HL-60 (cell line): ENCODE data around the gene SLC5A4.

Experiments
- GABPA ChIP-seq: IDR thresholded peaks from 2 replicates; pipeline ENCODE4 v1.6.1; 2012; ENCODE audit warnings: low read depth
- POLR2AphosphoS5 ChIP-seq: IDR thresholded peaks from 2 replicates; pipeline ENCODE4 v1.6.1; 2012; ENCODE audit warnings: low read depth
- SPI1 ChIP-seq: IDR thresholded peaks from 2 replicates; pipeline ENCODE4 v1.6.1; 2012; ENCODE audit warnings: low read depth, mild to moderate bottlenecking, borderline replicate concordance
- TF ChIP-seq, protein P1 (sequence below): IDR thresholded peaks from one replicate; pipeline ENCODE4 v1.5.1; 2011; ENCODE audit warnings: low read length, control low read depth, inconsistent platforms; ENCODE audit not compliant: insufficient read depth
- TF ChIP-seq, protein P2 (sequence below): IDR thresholded peaks from 2 replicates; pipeline ENCODE4 v1.6.1; 2012; ENCODE audit warnings: low read depth; ENCODE audit not compliant: insufficient replicate concordance

DNA sequence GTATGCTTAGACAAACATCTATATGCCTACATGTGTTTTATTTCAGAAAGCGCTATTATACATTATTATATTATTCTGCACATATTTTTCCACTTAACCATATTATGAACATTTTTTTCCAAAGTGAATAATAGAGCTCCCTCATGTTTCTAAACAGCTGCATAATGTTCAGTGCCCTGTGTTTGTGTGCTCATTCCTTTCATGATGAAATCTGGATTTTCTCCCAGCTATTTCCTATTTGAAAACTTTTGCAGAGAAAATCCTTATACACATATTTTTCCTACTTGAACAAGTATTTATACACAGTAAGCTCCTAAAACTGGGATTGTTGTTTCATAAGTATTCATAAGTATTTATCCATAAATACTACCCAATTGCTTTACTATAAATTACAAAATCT is 32.2 kb downstream of the SLC5A4 start:
- TF ChIP-seq, protein P1, sequence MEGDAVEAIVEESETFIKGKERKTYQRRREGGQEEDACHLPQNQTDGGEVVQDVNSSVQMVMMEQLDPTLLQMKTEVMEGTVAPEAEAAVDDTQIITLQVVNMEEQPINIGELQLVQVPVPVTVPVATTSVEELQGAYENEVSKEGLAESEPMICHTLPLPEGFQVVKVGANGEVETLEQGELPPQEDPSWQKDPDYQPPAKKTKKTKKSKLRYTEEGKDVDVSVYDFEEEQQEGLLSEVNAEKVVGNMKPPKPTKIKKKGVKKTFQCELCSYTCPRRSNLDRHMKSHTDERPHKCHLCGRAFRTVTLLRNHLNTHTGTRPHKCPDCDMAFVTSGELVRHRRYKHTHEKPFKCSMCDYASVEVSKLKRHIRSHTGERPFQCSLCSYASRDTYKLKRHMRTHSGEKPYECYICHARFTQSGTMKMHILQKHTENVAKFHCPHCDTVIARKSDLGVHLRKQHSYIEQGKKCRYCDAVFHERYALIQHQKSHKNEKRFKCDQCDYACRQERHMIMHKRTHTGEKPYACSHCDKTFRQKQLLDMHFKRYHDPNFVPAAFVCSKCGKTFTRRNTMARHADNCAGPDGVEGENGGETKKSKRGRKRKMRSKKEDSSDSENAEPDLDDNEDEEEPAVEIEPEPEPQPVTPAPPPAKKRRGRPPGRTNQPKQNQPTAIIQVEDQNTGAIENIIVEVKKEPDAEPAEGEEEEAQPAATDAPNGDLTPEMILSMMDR = no peak
- TF ChIP-seq POLR2AphosphoS5 (no peak), GABPA (no peak), SPI1 (no peak)
- TF ChIP-seq, protein P2, sequence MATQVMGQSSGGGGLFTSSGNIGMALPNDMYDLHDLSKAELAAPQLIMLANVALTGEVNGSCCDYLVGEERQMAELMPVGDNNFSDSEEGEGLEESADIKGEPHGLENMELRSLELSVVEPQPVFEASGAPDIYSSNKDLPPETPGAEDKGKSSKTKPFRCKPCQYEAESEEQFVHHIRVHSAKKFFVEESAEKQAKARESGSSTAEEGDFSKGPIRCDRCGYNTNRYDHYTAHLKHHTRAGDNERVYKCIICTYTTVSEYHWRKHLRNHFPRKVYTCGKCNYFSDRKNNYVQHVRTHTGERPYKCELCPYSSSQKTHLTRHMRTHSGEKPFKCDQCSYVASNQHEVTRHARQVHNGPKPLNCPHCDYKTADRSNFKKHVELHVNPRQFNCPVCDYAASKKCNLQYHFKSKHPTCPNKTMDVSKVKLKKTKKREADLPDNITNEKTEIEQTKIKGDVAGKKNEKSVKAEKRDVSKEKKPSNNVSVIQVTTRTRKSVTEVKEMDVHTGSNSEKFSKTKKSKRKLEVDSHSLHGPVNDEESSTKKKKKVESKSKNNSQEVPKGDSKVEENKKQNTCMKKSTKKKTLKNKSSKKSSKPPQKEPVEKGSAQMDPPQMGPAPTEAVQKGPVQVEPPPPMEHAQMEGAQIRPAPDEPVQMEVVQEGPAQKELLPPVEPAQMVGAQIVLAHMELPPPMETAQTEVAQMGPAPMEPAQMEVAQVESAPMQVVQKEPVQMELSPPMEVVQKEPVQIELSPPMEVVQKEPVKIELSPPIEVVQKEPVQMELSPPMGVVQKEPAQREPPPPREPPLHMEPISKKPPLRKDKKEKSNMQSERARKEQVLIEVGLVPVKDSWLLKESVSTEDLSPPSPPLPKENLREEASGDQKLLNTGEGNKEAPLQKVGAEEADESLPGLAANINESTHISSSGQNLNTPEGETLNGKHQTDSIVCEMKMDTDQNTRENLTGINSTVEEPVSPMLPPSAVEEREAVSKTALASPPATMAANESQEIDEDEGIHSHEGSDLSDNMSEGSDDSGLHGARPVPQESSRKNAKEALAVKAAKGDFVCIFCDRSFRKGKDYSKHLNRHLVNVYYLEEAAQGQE = no peak
